PC-9 (cell line): ENCODE measurements around the gene SEC24D. TPM values are rescaled to one million over a fixed set of nuclear protein-coding genes. Genes with fewer than 3 reads are reported as not detected.
"Not testable (repeated sequence)": the region's sequence is repeated elsewhere in the genome, so short reads cannot be mapped to it uniquely, and the experiment has no call there.

ENCODE experiments used
- BruUV-seq: library from RNA; stranded (reverse); fragments of 400-500 nt; replicated peaks from 2 replicates; lab custom pipeline; 2021; lab: Mats Ljungman, UMichigan
- CTCF ChIA-PET: fragments of 300-600 bp; sonication (Branson Sonifier 250); formaldehyde crosslinking; loops from one replicate; lab custom pipeline; 2022; ENCODE audit warnings: antibody characterized with exemption; lab: Charles Lee
- POLR2A ChIA-PET: fragments of 300-600 bp; sonication (Branson Sonifier 250); formaldehyde crosslinking; loops from one replicate; lab custom pipeline; 2022; ENCODE audit warnings: antibody characterized with exemption; ENCODE audit not compliant: unreplicated experiment; lab: Charles Lee
- DNase-seq, 2 experiments: peaks; one replicate each; pipeline versions ENCODE4 v3.0.0 to v3.0.0-alpha.2; 2015 to 2022; ENCODE audit warnings: mixed read lengths in 1 of 2
- H2AFZ ChIP-seq: fragments of 200-600 bp; sonication (generic); 2 replicates; pipeline ENCODE4 v1.8.1; 2017; ENCODE audit warnings: antibody characterized with exemption
- H3F3A ChIP-seq: fragments of 200-600 bp; sonication (generic); 2 replicates; pipeline ENCODE4 v1.8.1; 2017; ENCODE audit warnings: antibody characterized with exemption, mild to moderate bottlenecking, low read depth; ENCODE audit not compliant: insufficient read depth
- H3K27ac ChIP-seq: fragments of 200-600 bp; sonication (generic); 2 replicates; pipeline ENCODE4 v1.6.1; 2016; ENCODE audit warnings: mixed run types
- H3K27me3 ChIP-seq: fragments of 200-600 bp; sonication (generic); 2 replicates; pipeline ENCODE4 v1.6.1; 2016; ENCODE audit warnings: low read depth, mixed run types; ENCODE audit not compliant: insufficient read depth
- H3K36me3 ChIP-seq: fragments of 200-600 bp; sonication (generic); 2 replicates; pipeline ENCODE4 v1.6.1; 2016; ENCODE audit warnings: low read depth, mixed run types
- H3K4me1 ChIP-seq: fragments of 200-600 bp; sonication (generic); replicated peaks from 2 replicates; pipeline ENCODE4 v1.6.1; 2016; ENCODE audit warnings: mixed run types; ENCODE audit not compliant: insufficient read depth
- H3K4me2 ChIP-seq: fragments of 200-600 bp; sonication (generic); 2 replicates; pipeline ENCODE4 v1.6.1; 2017; ENCODE audit warnings: mixed run types
- H3K4me3 ChIP-seq: fragments of 200-600 bp; sonication (generic); 2 replicates; pipeline ENCODE4 v1.6.1; 2016; ENCODE audit warnings: mixed run types
- H3K79me2 ChIP-seq: fragments of 200-600 bp; sonication (generic); 2 replicates; pipeline ENCODE4 v1.6.1; 2017; ENCODE audit warnings: low read depth, mixed run types
- H3K9me2 ChIP-seq: fragments of 200-600 bp; sonication (generic); 2 replicates; pipeline ENCODE4 v1.8.1; 2017; ENCODE audit warnings: mild to moderate bottlenecking; ENCODE audit not compliant: insufficient read depth
- H3K9me3 ChIP-seq: fragments of 200-600 bp; sonication (generic); 2 replicates; pipeline ENCODE4 v1.8.1; 2016; ENCODE audit warnings: low read depth; ENCODE audit not compliant: insufficient read depth
- H4K20me1 ChIP-seq: fragments of 200-600 bp; sonication (generic); 2 replicates; pipeline ENCODE4 v1.8.1; 2017; ENCODE audit not compliant: insufficient read depth
- EZH2 ChIP-seq: fragments of 200-600 bp; sonication (generic); IDR thresholded peaks from 2 replicates; pipeline ENCODE4 v1.8.0; 2017; ENCODE audit warnings: antibody characterized with exemption, low read depth
- intact Hi-C: fragments of 100-400 bp; cut with micrococcal nuclease; formaldehyde crosslinking; loops from one replicate; pipeline ENCODE4 v1.10.0; 2022; ENCODE audit not compliant: unreplicated experiment
- total RNA-seq: library from RNA; stranded (reverse); gene quantifications from 2 replicates; pipeline ENCODE4 v1.2.3, GENCODE V29; 2021
- TF ChIP-seq, protein P1 (sequence below): fragments of 200-600 bp; sonication (generic); conservative IDR thresholded peaks from 2 replicates; pipeline ENCODE4 v1.6.1; 2017; ENCODE audit warnings: mixed run types, antibody characterized with exemption, mild to moderate bottlenecking, moderate library complexity

SEC24D gene
- total RNA-seq, 1 experiment from 2014 or later = 17.3 TPM

DNA sequence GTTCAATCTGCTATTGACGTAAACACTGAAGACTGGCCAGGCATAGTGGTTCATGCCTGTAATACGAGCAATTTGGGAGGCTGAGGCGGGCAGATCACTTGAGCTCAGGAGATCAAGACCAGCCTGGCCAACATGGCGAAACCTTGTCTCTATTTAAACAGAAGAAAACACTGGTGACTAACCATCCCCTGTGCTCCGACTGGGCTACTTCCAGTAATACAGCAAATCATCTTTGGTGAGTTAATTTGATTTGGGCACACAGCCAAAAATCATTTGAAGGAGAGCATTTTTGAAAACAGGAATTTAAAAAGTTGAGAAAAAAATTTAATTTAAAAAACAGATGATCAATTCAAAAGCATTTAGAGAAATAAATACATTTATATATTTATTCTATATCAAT, 52.0 kb downstream of the SEC24D start:
- no peaks in the 10 kb centered on the region for H3K9me2 ChIP-seq
- POLR2A ChIA-PET = no interaction called here
- H3K4me1 ChIP-seq = no peaks in the 10 kb centered on the region
- H3K27me3 ChIP-seq = no peaks in the 10 kb centered on the region
- no peak overlapping the region for H3K4me2 ChIP-seq
- H2AFZ ChIP-seq = no peak overlapping the region
- DNase-seq = no peak
- no peak overlapping the region for H3K27ac ChIP-seq
- no peaks in the 10 kb centered on the region for H3F3A ChIP-seq
- CTCF ChIA-PET = no interaction called here
- BruUV-seq = no TSS peak
- TF ChIP-seq, protein P1, sequence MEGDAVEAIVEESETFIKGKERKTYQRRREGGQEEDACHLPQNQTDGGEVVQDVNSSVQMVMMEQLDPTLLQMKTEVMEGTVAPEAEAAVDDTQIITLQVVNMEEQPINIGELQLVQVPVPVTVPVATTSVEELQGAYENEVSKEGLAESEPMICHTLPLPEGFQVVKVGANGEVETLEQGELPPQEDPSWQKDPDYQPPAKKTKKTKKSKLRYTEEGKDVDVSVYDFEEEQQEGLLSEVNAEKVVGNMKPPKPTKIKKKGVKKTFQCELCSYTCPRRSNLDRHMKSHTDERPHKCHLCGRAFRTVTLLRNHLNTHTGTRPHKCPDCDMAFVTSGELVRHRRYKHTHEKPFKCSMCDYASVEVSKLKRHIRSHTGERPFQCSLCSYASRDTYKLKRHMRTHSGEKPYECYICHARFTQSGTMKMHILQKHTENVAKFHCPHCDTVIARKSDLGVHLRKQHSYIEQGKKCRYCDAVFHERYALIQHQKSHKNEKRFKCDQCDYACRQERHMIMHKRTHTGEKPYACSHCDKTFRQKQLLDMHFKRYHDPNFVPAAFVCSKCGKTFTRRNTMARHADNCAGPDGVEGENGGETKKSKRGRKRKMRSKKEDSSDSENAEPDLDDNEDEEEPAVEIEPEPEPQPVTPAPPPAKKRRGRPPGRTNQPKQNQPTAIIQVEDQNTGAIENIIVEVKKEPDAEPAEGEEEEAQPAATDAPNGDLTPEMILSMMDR = no peak
- TF ChIP-seq EZH2 = no peak
- H3K79me2 ChIP-seq = no peaks in the 10 kb centered on the region
- no peak overlapping the region for H3K4me3 ChIP-seq
- H4K20me1 ChIP-seq = no peaks in the 10 kb centered on the region
- H3K36me3 ChIP-seq = 0 out of 2 replicates have a peak, but pooled peaks cover 3% of the 10 kb centered on the region
- intact Hi-C loops = no loop called here
- H3K9me3 ChIP-seq = no peaks in the 10 kb centered on the region

DNA sequence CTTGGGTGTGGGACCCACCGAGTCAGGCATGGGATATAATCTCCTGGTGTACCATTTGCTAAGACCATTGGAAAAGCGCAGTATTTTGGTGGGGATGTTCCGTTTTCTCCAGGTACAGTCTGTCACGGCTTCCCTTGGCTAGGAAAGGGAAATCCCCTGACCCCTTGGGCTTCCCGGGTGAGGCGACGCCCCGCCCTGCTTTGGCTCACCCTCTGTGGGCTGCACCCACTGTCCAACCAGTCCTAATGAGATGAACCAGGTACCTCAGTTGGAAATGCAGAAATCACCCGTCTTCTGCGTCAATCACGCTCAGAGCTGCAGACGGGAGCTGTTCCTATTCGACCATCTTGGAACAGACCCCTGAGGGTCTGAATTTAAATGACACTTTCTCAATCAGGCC, 53.0 kb downstream of the SEC24D start:
- H3K4me1 ChIP-seq, H3K27me3 ChIP-seq, DNase-seq, POLR2A ChIA-PET, H3K9me2 ChIP-seq, H3K79me2 ChIP-seq, H3F3A ChIP-seq, BruUV-seq, H3K9me3 ChIP-seq, H4K20me1 ChIP-seq, intact Hi-C loops, H3K4me2 ChIP-seq, H3K4me3 ChIP-seq, H2AFZ ChIP-seq, CTCF ChIA-PET, H3K36me3 ChIP-seq, H3K27ac ChIP-seq: not testable (repeated sequence)

DNA sequence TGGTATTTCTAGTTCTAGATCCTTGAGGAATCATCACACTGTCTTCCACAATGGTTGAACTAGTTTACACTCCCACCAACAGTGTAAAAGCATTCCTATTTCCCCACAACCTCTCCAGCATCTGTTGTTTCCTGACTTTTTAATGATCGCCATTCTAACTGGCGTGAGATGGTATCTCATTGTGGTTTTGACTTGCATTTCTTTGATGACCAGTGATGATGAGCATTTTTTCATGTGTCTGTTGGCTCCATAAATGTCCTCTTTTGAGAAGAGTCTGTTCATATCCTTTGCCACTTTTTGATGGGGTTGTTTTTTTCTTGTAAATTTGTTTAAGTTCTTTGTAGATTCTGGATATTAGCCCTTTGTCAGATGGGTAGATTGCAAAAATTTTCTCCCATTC, 58.3 kb downstream of the SEC24D start:
- CTCF ChIA-PET, intact Hi-C loops: not testable (repeated sequence)

DNA sequence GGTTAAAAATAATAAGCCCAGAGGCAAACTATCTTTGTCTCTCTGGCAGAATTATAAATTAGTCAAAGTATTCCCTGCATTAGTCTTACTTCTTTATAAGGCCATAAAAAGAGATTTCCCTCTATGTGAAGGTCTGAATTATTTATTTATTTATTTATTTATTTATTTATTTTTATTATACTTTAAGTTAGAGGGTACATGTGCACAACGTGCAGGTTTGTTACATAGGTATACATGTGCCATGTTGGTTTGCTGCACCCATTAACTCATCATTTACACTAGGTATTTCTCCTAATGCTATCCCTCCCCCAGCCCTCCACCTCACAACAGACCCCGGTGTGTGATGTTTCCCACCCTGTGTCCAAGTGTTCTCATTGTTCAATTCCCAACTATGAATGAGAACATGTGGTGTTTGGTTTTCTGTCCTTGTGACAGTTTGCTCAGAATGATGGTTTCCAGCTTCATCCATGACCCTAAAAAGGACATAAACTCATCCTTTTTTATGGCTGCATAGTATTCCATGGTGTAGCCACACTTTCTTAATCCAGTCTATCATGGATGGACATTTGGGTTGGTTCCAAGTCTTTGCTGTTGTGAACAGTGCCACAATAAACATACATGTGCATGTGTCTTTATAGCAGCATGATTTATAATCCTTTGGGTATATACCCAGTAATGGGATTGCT, 58.8 kb downstream of the SEC24D start:
- H2AFZ ChIP-seq, BruUV-seq, H3K9me2 ChIP-seq: not testable (repeated sequence)

More for the DNA sequence above, 58.3 kb downstream of the SEC24D start:
- H3K79me2 ChIP-seq, H3K4me2 ChIP-seq, H3K4me3 ChIP-seq, DNase-seq, H4K20me1 ChIP-seq, BruUV-seq, H3K9me2 ChIP-seq, H3F3A ChIP-seq, H3K36me3 ChIP-seq, H2AFZ ChIP-seq, H3K9me3 ChIP-seq, POLR2A ChIA-PET, H3K27ac ChIP-seq, H3K27me3 ChIP-seq, H3K4me1 ChIP-seq: not testable (repeated sequence)

More for the DNA sequence above, 58.8 kb downstream of the SEC24D start:
- DNase-seq, H3K27ac ChIP-seq, H3K4me1 ChIP-seq, H3K4me2 ChIP-seq, H3K9me3 ChIP-seq, CTCF ChIA-PET, H3K79me2 ChIP-seq, H3K27me3 ChIP-seq, H3K4me3 ChIP-seq, H4K20me1 ChIP-seq, intact Hi-C loops, H3K36me3 ChIP-seq, H3F3A ChIP-seq: not testable (repeated sequence)
- POLR2A ChIA-PET = interaction anchor here (0.7 kb wide), 1 partner anchor 1290 kb away, joined by 4 read pairs; the partner anchor contains the start of gene MAD2L1
